Measurements from ENCODE around the gene NSG1.

Gene NSG1

DNA sequence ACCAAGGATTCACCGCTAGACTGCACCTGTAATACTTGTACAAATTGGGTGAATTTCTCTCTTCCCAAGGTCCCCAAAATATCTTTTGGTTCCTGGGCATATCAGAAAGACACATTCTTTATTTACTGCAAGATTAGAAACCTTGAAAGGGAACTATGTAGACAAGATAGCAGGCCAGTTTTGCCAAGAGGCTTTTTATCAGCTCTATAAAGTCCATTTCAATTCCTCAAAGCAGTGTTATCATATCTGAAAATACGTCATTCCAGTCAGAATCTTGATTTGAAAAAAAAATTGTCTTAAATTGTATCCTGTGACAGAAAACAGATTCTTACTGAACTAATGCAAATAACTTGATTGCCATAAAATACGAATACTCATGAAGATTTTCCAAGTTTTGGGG lies 37.0 kb upstream of the NSG1 start:
- TF ChIP-seq EZH2 (IDR thresholded peaks at IDR 0.05) (no peak), POLR2AphosphoS5 (IDR thresholded peaks at IDR 0.05; ENCODE audit: borderline replicate concordance, low read depth, low read length) (no peak), FOXP2 (optimal IDR thresholded peaks at IDR 0.05; ENCODE audit: control extremely low read depth, extremely low read length, insufficient read depth) (no peak)
- no peaks in the 10 kb centered on the region for H3K36me3 ChIP-seq (ENCODE audit: insufficient read depth, low read length)
- no peak overlapping the region for H3K4me3 ChIP-seq
- no peak overlapping the region for H3K27ac ChIP-seq
- H3K9ac ChIP-seq (ENCODE audit: insufficient read length): no peak overlapping the region
- no peaks in the 10 kb centered on the region for H3K9me3 ChIP-seq (ENCODE audit: low read depth, low read length)
- DNase-seq (ENCODE audit: low read depth, low spot score): no peak

DNA sequence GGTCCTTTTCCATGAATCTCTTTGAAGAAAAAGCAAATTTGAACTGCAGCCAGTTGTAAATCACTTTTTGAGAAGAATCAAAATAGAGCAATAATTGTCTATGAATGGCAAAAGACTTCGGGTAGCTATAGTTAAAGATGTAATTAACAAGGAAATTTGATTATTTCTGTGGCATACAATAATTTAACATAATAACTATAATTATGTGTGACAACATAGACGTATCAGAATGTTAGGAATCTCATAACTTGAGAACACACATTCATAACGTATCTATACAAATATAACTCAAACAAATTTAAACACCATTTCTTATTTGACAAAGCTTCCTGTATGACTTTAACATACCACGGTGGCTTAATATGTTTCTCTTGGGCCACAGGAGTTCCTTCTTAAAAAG lies 36.0 kb upstream of the NSG1 start:
- H3K9me3 ChIP-seq (ENCODE audit: low read depth, low read length): no peaks in the 10 kb centered on the region
- H3K27ac ChIP-seq: no peak overlapping the region
- TF ChIP-seq POLR2AphosphoS5 (IDR thresholded peaks at IDR 0.05; ENCODE audit: borderline replicate concordance, low read depth, low read length) (no peak), EZH2 (IDR thresholded peaks at IDR 0.05) (no peak), FOXP2 (optimal IDR thresholded peaks at IDR 0.05; ENCODE audit: control extremely low read depth, extremely low read length, insufficient read depth) (no peak)
- no peak overlapping the region for H3K4me3 ChIP-seq
- no peak for DNase-seq (ENCODE audit: low read depth, low spot score)
- H3K36me3 ChIP-seq (ENCODE audit: insufficient read depth, low read length): no peaks in the 10 kb centered on the region
- no peak overlapping the region for H3K9ac ChIP-seq (ENCODE audit: insufficient read length)

DNA sequence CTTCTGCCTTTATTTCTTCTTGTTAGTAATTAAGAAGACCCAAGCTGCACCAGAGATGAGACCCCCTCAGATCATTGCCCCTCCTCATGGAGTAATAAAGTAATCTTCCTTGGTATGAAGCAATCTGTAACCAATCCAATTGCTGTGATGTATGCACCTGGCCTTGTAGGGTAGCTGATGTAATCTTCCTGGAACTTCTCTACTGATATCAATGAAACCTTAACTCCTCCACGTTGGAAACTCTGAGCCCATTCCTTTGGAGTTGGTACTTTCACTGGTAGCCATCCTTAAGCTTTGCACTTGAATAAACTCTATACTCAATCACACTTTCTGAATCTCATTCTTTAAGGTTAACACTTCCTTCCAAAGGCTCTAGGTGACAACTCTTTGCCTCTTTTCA lies 31.6 kb upstream of the NSG1 start:
- Histone ChIP-seq H3K9ac (ENCODE audit: insufficient read length) (no peak overlapping the region), H3K4me3 (no peak overlapping the region), H3K36me3 (ENCODE audit: insufficient read depth, low read length) (no peaks in the 10 kb centered on the region), H3K27ac (no peak overlapping the region), H3K9me3 (ENCODE audit: low read depth, low read length) (no peaks in the 10 kb centered on the region)
- TF ChIP-seq POLR2AphosphoS5 (IDR thresholded peaks at IDR 0.05; ENCODE audit: borderline replicate concordance, low read depth, low read length): no peak
- TF ChIP-seq FOXP2 (optimal IDR thresholded peaks at IDR 0.05; ENCODE audit: control extremely low read depth, extremely low read length, insufficient read depth): no peak
- TF ChIP-seq EZH2 (IDR thresholded peaks at IDR 0.05): no peak
- DNase-seq (ENCODE audit: low read depth, low spot score): no peak

DNA sequence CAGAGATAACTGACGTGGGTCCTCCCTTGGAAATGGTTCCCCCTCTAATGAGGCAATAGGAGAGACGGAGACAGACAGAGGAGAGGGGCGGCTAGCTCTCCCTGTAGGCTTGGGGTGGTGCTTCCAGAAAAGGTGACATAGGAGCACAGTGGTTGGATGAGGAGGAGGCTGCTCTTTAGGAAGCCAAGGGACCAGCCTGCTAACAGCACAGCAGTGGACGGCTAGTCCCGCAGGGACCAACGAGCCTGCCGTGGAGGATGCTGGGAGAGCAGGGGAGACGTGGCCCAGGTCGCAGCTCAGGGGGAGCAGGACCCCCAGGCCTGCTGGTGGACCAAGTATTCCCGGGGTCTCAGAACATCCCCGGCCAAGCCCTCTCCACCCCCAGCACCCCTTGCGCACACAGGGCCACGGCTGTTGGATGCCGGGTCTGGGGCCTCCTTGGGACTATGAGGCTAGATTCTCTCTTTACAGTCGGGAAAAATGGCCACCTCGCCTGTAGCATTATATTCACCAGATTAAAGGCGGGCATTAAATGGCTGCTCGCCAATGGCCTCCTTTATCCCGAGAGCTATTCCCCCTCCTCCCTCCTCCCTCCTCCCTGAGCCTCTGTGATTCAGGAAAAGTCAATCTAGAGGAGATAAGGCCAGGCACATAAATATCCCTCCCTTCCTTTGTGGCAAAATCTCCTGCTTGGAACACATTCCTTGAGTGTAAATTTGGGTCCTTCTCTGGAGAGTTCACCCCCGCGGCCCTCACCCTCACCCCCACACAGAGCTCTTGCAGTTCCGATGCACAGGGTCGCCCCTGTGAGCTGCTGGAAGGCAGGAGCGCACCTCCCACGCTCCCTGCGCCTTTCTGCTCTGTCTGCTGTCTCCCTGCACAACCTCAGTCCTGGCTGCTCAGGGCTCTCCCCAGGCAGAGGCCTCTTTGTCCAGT lies 30.5 kb upstream of the NSG1 start:
- no peaks in the 10 kb centered on the region for H3K9me3 ChIP-seq (ENCODE audit: low read depth, low read length)
- no peak for DNase-seq (ENCODE audit: low read depth, low spot score)
- TF ChIP-seq FOXP2 (optimal IDR thresholded peaks at IDR 0.05; ENCODE audit: control extremely low read depth, extremely low read length, insufficient read depth): no peak
- TF ChIP-seq POLR2AphosphoS5 (IDR thresholded peaks at IDR 0.05; ENCODE audit: borderline replicate concordance, low read depth, low read length): no peak
- no peak for TF ChIP-seq EZH2 (IDR thresholded peaks at IDR 0.05)
- H3K9ac ChIP-seq (ENCODE audit: insufficient read length): no peak overlapping the region
- no peak overlapping the region for H3K27ac ChIP-seq
- H3K36me3 ChIP-seq (ENCODE audit: insufficient read depth, low read length): no peaks in the 10 kb centered on the region
- no peak overlapping the region for H3K4me3 ChIP-seq

DNA sequence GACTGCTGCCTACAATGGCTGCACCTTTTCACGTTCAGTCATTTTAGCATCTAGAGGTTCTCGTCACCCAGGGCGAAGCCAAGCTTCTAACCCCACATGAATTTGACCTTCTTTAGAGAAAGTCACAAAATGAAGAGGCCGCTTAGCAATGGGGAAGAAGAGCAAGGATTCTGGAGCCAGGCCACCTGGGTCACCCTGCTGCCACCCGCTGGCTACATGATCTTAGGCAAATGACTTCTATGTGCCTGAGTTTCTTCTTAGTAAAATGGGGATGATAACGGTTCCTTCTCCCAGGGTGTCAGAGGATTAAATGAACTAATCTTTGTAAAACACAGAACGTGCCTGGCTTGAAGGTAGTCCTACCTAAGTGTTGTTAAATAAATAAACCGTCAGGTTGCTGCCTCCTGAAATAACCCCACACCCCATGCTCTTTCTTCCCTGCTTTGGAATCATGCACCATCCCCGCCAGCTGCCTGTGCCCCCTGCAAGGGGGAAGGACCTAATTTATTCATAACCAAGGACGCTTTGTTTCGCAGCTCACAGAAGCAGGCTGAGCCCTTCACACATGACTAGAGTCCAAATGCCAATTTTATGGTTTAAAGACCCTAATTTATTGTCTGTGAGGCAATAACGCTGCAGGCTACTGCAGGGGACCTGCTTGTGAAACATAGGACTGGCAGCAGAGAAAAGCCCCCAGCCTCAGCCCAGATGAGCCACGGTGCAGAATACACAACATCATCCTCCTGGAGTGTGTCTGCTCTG lies 28.6 kb upstream of the NSG1 start:
- H3K9me3 ChIP-seq (ENCODE audit: low read depth, low read length): no peaks in the 10 kb centered on the region
- no peak overlapping the region for H3K9ac ChIP-seq (ENCODE audit: insufficient read length)
- no peaks in the 10 kb centered on the region for H3K36me3 ChIP-seq (ENCODE audit: insufficient read depth, low read length)
- no peak for DNase-seq (ENCODE audit: low read depth, low spot score)
- H3K4me3 ChIP-seq: peak overlapping the region; percentile 14; the same call in 1 of the 2 replicates
- TF ChIP-seq POLR2AphosphoS5 (IDR thresholded peaks at IDR 0.05; ENCODE audit: borderline replicate concordance, low read depth, low read length) (no peak), EZH2 (IDR thresholded peaks at IDR 0.05) (no peak), FOXP2 (optimal IDR thresholded peaks at IDR 0.05; ENCODE audit: control extremely low read depth, extremely low read length, insufficient read depth) (no peak)
- H3K27ac ChIP-seq: no peak overlapping the region

DNA sequence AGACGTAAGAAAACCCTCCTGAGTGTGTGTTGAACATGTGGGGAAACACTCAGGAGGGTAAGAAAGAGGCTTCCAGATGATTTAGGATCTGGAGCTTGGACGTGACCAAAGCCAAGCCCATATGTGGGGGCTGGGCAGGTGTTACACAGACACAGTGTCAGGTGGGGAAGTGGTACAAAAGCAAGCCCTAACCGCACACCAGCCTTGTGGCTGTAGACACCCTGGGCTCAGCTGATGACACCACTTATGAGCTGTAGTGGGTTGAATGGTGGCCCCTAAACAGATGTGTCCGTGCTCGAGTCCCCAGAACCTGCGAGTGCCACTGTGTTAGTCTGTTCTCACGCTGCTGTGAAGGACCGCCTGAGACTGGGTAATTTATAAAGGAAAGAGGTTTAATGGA lies 25.0 kb upstream of the NSG1 start:
- H3K9me3 ChIP-seq (ENCODE audit: low read depth, low read length): no peaks in the 10 kb centered on the region
- H3K9ac ChIP-seq (ENCODE audit: insufficient read length): no peak overlapping the region
- H3K4me3 ChIP-seq: no peak overlapping the region
- TF ChIP-seq POLR2AphosphoS5 (IDR thresholded peaks at IDR 0.05; ENCODE audit: borderline replicate concordance, low read depth, low read length) (no peak), EZH2 (IDR thresholded peaks at IDR 0.05) (no peak), FOXP2 (optimal IDR thresholded peaks at IDR 0.05; ENCODE audit: control extremely low read depth, extremely low read length, insufficient read depth) (no peak)
- no peaks in the 10 kb centered on the region for H3K36me3 ChIP-seq (ENCODE audit: insufficient read depth, low read length)
- no peak overlapping the region for H3K27ac ChIP-seq
- DNase-seq (ENCODE audit: low read depth, low spot score): no peak

DNA sequence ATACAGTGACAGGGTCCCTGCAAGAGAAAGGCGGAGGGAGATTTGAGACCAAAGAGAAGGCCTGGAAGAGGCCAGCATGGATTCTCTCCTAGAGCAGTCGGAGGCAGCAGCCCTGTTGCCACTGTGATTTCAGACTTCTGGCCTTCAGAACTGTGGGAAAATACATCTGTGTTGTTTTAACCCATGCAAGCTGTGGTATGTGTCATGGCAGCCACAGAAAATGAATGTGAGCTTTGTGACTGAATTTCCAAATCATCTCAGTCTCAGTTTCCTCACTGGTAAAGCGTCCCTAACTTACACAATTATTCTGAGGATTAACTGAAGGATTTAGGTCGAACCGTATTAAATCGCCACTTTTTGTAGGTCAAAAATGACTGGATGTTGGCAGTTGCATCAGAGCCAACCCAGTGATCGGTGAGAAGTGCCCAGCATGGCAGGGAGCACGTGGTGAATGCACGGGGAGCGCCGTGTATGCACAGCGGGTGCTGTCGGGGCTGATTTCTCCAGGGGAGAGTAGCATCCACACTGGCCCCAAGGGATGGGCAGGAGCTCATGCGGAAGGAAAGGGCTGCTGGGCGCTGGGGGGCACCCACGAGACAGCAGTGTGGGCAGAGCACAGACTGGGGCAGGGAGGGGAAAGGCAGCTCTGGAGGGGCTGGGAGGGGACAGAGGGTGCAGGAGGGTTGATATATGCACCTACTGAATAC lies 23.8 kb upstream of the NSG1 start:
- no peak overlapping the region for H3K4me3 ChIP-seq

DNA sequence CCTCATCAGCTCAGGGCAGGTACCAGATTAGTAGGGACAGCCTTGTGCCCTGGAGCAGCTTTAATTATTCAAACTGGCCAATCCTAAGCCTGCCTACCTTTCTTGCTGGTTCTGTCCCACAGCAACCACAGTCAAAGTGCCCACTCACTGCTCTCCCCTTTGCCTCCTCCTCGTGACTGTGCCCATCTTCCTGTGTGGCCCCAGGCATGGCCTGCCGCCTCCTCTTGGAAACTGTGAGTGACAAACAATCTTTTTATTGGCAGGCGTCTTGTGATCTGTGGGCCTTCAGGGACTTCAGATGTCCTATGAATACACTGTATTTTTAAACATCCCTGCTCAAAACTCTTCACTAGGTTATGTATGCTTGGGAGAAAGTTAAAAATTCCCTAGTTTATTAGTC lies 22.8 kb upstream of the NSG1 start:
- Histone ChIP-seq H3K9me3 (ENCODE audit: low read depth, low read length) (no peaks in the 10 kb centered on the region), H3K27ac (no peak overlapping the region), H3K36me3 (ENCODE audit: insufficient read depth, low read length) (no peaks in the 10 kb centered on the region), H3K9ac (ENCODE audit: insufficient read length) (no peak overlapping the region), H3K4me3 (no peak overlapping the region)
- no peak for DNase-seq (ENCODE audit: low read depth, low spot score)
- TF ChIP-seq POLR2AphosphoS5 (IDR thresholded peaks at IDR 0.05; ENCODE audit: borderline replicate concordance, low read depth, low read length): no peak
- no peak for TF ChIP-seq EZH2 (IDR thresholded peaks at IDR 0.05)
- TF ChIP-seq FOXP2 (optimal IDR thresholded peaks at IDR 0.05; ENCODE audit: control extremely low read depth, extremely low read length, insufficient read depth): no peak

More for the DNA sequence above, 23.8 kb upstream of the NSG1 start:
- no peak overlapping the region for H3K27ac ChIP-seq
- H3K36me3 ChIP-seq (ENCODE audit: insufficient read depth, low read length): no peaks in the 10 kb centered on the region
- no peaks in the 10 kb centered on the region for H3K9me3 ChIP-seq (ENCODE audit: low read depth, low read length)
- no peak for DNase-seq (ENCODE audit: low read depth, low spot score)
- TF ChIP-seq POLR2AphosphoS5 (IDR thresholded peaks at IDR 0.05; ENCODE audit: borderline replicate concordance, low read depth, low read length): no peak
- TF ChIP-seq FOXP2 (optimal IDR thresholded peaks at IDR 0.05; ENCODE audit: control extremely low read depth, extremely low read length, insufficient read depth): no peak
- no peak for TF ChIP-seq EZH2 (IDR thresholded peaks at IDR 0.05)
- no peak overlapping the region for H3K9ac ChIP-seq (ENCODE audit: insufficient read length)

Measured in SK-N-MC (cell line).